ENCODE results near the gene SOS2.

DNA sequence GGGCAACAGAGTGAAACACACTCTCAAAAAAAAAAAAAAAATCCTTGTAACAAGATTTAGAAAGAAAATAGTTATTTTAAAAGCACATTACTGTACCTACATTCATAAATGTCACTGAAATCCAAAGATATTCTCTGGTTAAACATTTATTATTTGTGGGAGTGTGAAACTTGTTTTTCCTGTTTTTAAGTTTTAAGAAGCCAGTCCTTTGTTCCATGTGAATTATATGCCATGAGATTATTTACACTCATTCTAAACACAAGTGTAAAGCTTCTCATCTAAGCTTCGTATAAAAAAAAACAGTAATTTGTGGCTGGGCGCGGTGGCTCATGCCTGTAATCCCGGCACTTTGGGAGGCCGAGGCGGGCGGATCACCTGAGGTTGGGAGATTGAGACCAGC lies 130.0 kb downstream of the SOS2 start:
- TF ChIP-seq CTCF (conservative IDR thresholded peaks at IDR 0.05) (no peak), EZH2 (IDR thresholded peaks at IDR 0.05; ENCODE audit: low read depth) (no peak)

Measured in PC-9 (cell line).